Uterus (tissue), 4 donors: Measurements from ENCODE around the gene PYY. TPM values are rescaled to one million over a fixed set of nuclear protein-coding genes. Genes with fewer than 3 reads are reported as not detected.

ENCODE experiments used
- DNase-seq, 2 donors: peaks; one replicate each; pipeline ENCODE4 v3.0.0-alpha.2; 2019 to 2020
- H3K27ac ChIP-seq, 2 donors: fragments of 200-600 bp; sonication (generic); 1 replicate in 1 of 2; 2 replicates in 1 of 2; pipeline ENCODE4 v1.5.1; 2016 to 2018
- H3K27me3 ChIP-seq, 2 donors: fragments of 200-600 bp; sonication (generic); one replicate each; pipeline ENCODE4 v1.5.1; 2018 to 2019; ENCODE audit warnings: control low read depth in 1 of 2
- H3K36me3 ChIP-seq, 2 donors: fragments of 200-600 bp; sonication (generic); one replicate each; pipeline ENCODE4 v1.5.1; 2019; ENCODE audit warnings: control low read depth in 1 of 2
- H3K4me1 ChIP-seq, 2 donors: fragments of 200-600 bp; sonication (generic); one replicate each; pipeline ENCODE4 v1.5.1; 2018 to 2019; ENCODE audit warnings: control low read depth in 1 of 2
- H3K4me3 ChIP-seq, 2 donors: fragments of 200-600 bp; sonication (generic); 1 replicate in 1 of 2; 2 replicates in 1 of 2; pipeline ENCODE4 v1.5.1; 2018 to 2019; ENCODE audit warnings: mild to moderate bottlenecking in 1 of 2
- H3K9me3 ChIP-seq, 2 donors: fragments of 200-600 bp; sonication (generic); one replicate each; pipeline ENCODE4 v1.5.1; 2019; ENCODE audit warnings: control low read depth in 1 of 2
- POLR2A ChIP-seq, 2 donors: fragments of 450-650 bp; IDR thresholded peaks; one replicate each; pipeline ENCODE4 v1.6.1; 2016; ENCODE audit warnings: antibody characterized with exemption in 2 of 2, mild to moderate bottlenecking in 1 of 2, moderate library complexity in 1 of 2
- intact Hi-C: fragments of 100-400 bp; cut with DNase I; formaldehyde crosslinking; loops from one replicate; pipeline ENCODE4 v1.15.1; 2023; ENCODE audit warnings: low total_unique reads
- total RNA-seq, 4 donors: library from RNA; depleted of rRNA in 3 of 4; stranded (reverse); fragments of >200 nt in 3 of 4; gene quantifications; one replicate each; pipeline versions ENCODE4 v1.1.0 to v1.2.4, GENCODE V29; 2014 to 2023
- TF ChIP-seq, protein P1 (sequence below), 4 experiments: fragments of 200-600 bp in 2 of 4; fragments of 450-650 bp in 2 of 4; sonication (generic) in 2 of 4; IDR thresholded peaks; one replicate each; pipeline ENCODE4 v1.5.1; 2016 to 2019; ENCODE audit warnings: antibody characterized with exemption in 4 of 4, mild to moderate bottlenecking in 2 of 4, moderate library complexity in 1 of 4
- donor health status: DM: yes; HTN: yes; CAD: no.

PYY gene
- total RNA-seq, 4 donors from 2014 or later, result not detected

GRCh38 chr17:43950554-43950953 lies 3.2 kb downstream of the PYY start:
- Histone ChIP-seq H3K4me1 (no peaks in the 10 kb centered on the region), H3K27me3 (peaks cover 0 to 35% of the 10 kb centered on the region in 2 donors), H3K4me3 (no peak overlapping the region), H3K27ac (no peak overlapping the region), H3K36me3 (no peaks in the 10 kb centered on the region), H3K9me3 (no peaks in the 10 kb centered on the region)
- intact Hi-C loops, result no loop called here
- TF ChIP-seq, protein P1, sequence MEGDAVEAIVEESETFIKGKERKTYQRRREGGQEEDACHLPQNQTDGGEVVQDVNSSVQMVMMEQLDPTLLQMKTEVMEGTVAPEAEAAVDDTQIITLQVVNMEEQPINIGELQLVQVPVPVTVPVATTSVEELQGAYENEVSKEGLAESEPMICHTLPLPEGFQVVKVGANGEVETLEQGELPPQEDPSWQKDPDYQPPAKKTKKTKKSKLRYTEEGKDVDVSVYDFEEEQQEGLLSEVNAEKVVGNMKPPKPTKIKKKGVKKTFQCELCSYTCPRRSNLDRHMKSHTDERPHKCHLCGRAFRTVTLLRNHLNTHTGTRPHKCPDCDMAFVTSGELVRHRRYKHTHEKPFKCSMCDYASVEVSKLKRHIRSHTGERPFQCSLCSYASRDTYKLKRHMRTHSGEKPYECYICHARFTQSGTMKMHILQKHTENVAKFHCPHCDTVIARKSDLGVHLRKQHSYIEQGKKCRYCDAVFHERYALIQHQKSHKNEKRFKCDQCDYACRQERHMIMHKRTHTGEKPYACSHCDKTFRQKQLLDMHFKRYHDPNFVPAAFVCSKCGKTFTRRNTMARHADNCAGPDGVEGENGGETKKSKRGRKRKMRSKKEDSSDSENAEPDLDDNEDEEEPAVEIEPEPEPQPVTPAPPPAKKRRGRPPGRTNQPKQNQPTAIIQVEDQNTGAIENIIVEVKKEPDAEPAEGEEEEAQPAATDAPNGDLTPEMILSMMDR (IDR thresholded peaks at IDR 0.05), result no peak
- TF ChIP-seq POLR2A (IDR thresholded peaks at IDR 0.05), result no peak
- DNase-seq, result no peak

DNA sequence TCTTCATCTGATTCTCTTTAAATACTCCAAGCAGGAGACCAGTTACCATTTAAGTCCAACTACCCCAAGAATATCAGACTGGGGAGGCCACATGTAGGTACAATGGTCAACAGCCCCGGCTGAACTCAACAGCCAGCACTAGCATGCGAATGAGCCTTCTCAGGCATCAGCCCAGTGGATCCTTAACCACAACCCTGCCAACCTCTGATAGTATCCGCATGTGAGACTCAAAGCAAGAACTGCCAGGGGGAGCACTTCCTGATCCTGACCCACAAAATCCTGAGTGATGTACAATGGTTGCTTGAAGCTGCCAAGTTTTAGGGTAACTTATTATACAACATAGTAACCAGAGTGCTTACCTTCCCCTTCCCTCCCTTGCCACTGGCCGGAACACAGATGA lies 4.0 kb downstream of the PYY start:
- H3K4me1 ChIP-seq, result no peaks in the 10 kb centered on the region
- no peaks in the 10 kb centered on the region for H3K36me3 ChIP-seq
- intact Hi-C loops, result no loop called here
- H3K9me3 ChIP-seq, result no peaks in the 10 kb centered on the region
- no peak for DNase-seq
- H3K4me3 ChIP-seq, result no peak overlapping the region
- TF ChIP-seq POLR2A (IDR thresholded peaks at IDR 0.05), result no peak
- TF ChIP-seq, protein P1 (IDR thresholded peaks at IDR 0.05), result no peak
- H3K27ac ChIP-seq, result no peak overlapping the region
- peaks cover 0 to 35% of the 10 kb centered on the region in 2 donors for H3K27me3 ChIP-seq

DNA sequence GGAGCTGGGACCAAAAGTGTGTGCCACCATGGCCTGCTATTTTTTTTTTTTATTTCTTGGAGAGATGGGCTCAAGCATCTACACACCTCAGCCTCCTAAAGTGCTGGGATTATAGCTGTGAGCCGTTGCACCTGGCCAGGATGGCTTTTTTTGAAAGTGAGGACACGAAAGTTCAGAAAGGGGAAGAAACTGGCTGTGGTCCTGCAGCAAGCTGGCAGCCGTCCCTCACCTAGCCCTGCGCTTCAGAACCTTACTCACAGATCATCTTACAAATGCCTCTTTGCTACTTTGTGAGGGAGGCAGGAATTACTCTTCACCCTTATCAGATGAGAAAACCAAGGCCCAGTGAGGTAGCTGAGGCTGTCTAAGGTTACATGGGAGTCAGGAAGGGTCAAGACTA lies 7.0 kb downstream of the PYY start:
- intact Hi-C loops, result no loop called here
- TF ChIP-seq, protein P1 (IDR thresholded peaks at IDR 0.05), result no peak
- no peak for TF ChIP-seq POLR2A (IDR thresholded peaks at IDR 0.05)

GRCh38 chr17:43945074-43945829 lies 8.5 kb downstream of the PYY start:
- no peaks in the 10 kb centered on the region for H3K36me3 ChIP-seq
- H3K27me3 ChIP-seq, result peaks cover 0 to under 1% of the 10 kb centered on the region in 2 donors
- H3K4me3 ChIP-seq, result no peak overlapping the region
- no peak overlapping the region for H3K27ac ChIP-seq
- intact Hi-C loops, result no loop called here
- no peak for DNase-seq
- no peaks in the 10 kb centered on the region for H3K9me3 ChIP-seq
- TF ChIP-seq POLR2A (IDR thresholded peaks at IDR 0.05), result no peak
- TF ChIP-seq, protein P1 (IDR thresholded peaks at IDR 0.05), result no peak
- H3K4me1 ChIP-seq, result no peaks in the 10 kb centered on the region

More for the DNA sequence above, 7.0 kb downstream of the PYY start:
- Histone ChIP-seq H3K4me3 (no peak overlapping the region), H3K27ac (no peak overlapping the region), H3K4me1 (no peaks in the 10 kb centered on the region), H3K9me3 (no peaks in the 10 kb centered on the region), H3K27me3 (peaks cover 0 to 16% of the 10 kb centered on the region in 2 donors), H3K36me3 (no peaks in the 10 kb centered on the region)
- no peak for DNase-seq

DNA sequence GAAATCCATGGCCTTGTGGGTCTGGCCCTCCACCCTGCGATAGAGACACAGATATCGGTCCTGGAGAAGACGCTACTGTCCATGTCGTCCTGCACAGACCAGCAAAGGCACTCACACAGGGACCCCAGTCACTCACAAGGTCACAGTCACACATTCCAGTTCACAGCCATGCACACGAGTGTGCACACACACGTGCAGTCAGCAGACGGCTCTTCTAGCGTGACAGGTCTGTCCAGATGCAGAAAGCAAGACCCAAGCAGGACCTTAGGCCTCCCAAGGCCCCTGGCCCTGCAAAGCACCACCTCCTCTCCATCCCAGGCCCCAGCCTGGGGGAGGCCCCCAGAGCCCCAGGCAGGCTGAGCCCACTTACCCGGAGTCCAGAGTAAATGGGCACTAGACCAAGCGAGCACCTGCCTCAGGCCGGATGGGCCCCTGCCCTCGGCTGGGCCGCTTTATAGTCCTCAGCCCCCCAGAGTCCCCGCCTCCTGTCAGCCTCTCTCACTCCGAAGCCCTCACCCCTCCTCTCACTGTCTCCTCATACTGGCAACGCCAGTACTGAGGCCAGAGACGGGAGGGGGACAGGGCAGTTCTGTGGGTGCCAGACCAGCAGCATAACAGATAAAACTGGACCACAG lies 11.6 kb downstream of the PYY start, which contains the start of gene PPY:
PPY (minus strand) TSS at position 426 of the 635 bp plus-strand sequence. CDS start 822 bp downstream, outside the sequence.
- DNase-seq, result no peak
- Histone ChIP-seq H3K9me3 (no peaks in the 10 kb centered on the region), H3K4me1 (no peaks in the 10 kb centered on the region), H3K36me3 (no peaks in the 10 kb centered on the region), H3K27ac (no peak within 1 kb of the TSS), H3K27me3 (peaks cover 0 to 8% of the 10 kb centered on the region in 2 donors), H3K4me3 (no peak within 1 kb of the TSS)
- no peak for TF ChIP-seq POLR2A (IDR thresholded peaks at IDR 0.05)
- TF ChIP-seq, protein P1 (IDR thresholded peaks at IDR 0.05), result no peak
- intact Hi-C loops, result no loop called here
